Retina (tissue), 1 donor: Measurements from ENCODE around the gene RYR2.
"Not testable (repeated sequence)": the region's sequence is repeated elsewhere in the genome, so short reads cannot be mapped to it uniquely, and the experiment has no call there.

Experiments
- DNase-seq: peaks from one replicate; pipeline ENCODE4 v3.0.0-alpha.2; 2016

RYR2 gene

GRCh38 chr1:237091691-237092090 lies 49.7 kb downstream of the RYR2 start:
- DNase-seq: no peak

- peak; percentile 72 for DNase-seq
Observed at GRCh38 chr1:237093691-237094090, 51.7 kb downstream of the RYR2 start.

GRCh38 chr1:237098541-237098940 lies 56.6 kb downstream of the RYR2 start:
- DNase-seq: no peak

- DNase-seq: no peak
Observed at GRCh38 chr1:237103021-237103420, 61.0 kb downstream of the RYR2 start.

- DNase-seq: no peak
Observed at GRCh38 chr1:237104096-237104495, 62.1 kb downstream of the RYR2 start.

- DNase-seq: no peak
Observed at GRCh38 chr1:237105826-237106225, 63.8 kb downstream of the RYR2 start.

- peak; percentile 36 for DNase-seq
Observed at GRCh38 chr1:237108297-237109040, 66.5 kb downstream of the RYR2 start.

GRCh38 chr1:237111807-237112206 lies 69.8 kb downstream of the RYR2 start:
- DNase-seq: no peak

GRCh38 chr1:237112663-237113062 lies 70.7 kb downstream of the RYR2 start:
- DNase-seq: no peak

- no peak for DNase-seq
Observed at GRCh38 chr1:237115035-237115434, 73.1 kb downstream of the RYR2 start.

- DNase-seq: no peak
Observed at GRCh38 chr1:237119091-237119490, 77.1 kb downstream of the RYR2 start.

GRCh38 chr1:237120683-237121082 lies 78.7 kb downstream of the RYR2 start:
- no peak for DNase-seq

GRCh38 chr1:237124856-237125462 lies 83.0 kb downstream of the RYR2 start:
- no peak for DNase-seq

- DNase-seq: no peak
Observed at GRCh38 chr1:237126180-237126579, 84.2 kb downstream of the RYR2 start.

- DNase-seq: not testable (repeated sequence)
Observed at GRCh38 chr1:237127301-237127700, 85.3 kb downstream of the RYR2 start.

- DNase-seq: no peak
Observed at GRCh38 chr1:237133921-237134320, 91.9 kb downstream of the RYR2 start.

GRCh38 chr1:237134929-237135328 lies 92.9 kb downstream of the RYR2 start:
- no peak for DNase-seq

- no peak for DNase-seq
Observed at GRCh38 chr1:237138551-237138950, 96.6 kb downstream of the RYR2 start.

GRCh38 chr1:237139732-237140131 lies 97.7 kb downstream of the RYR2 start:
- no peak for DNase-seq

GRCh38 chr1:237140986-237141385 lies 99.0 kb downstream of the RYR2 start:
- no peak for DNase-seq

- DNase-seq: no peak
Observed at GRCh38 chr1:237141502-237141901, 99.5 kb downstream of the RYR2 start.

- DNase-seq: no peak
Observed at GRCh38 chr1:237145379-237146135, 103.6 kb downstream of the RYR2 start.

GRCh38 chr1:237146241-237146640 lies 104.3 kb downstream of the RYR2 start:
- no peak for DNase-seq

- no peak for DNase-seq
Observed at GRCh38 chr1:237149857-237150256, 107.9 kb downstream of the RYR2 start.
